GM23338 (cell line): ENCODE measurements around the gene DENR. TPM values are rescaled to one million over a fixed set of nuclear protein-coding genes. Genes with fewer than 3 reads are reported as not detected.

Experiments
- polyA plus RNA-seq: library from polyadenylated mRNA; unstranded; fragments of >200 nt; fragmentation: Nextera tagmentation; extraction: Ambion mirVana; gene quantifications from 2 replicates; pipeline ENCODE4 v1.2.1, GENCODE V29; 2016
- small RNA-seq: library from RNA; depleted of rRNA; stranded (forward); fragments of <200 nt; gene quantifications from one replicate; pipeline ENCODE3, GENCODE V24; 2014; ENCODE audit warnings: low replicate concordance
- total RNA-seq: library from RNA; depleted of rRNA; stranded (reverse); fragments of >200 nt; shearing (Covaris generic); gene quantifications from 2 replicates; pipeline ENCODE4 v1.2.3, GENCODE V29; 2014; rRNA removed

The DENR gene
- total and polyA plus RNA-seq, 2 experiments from 2014 or later: 55.2 to 130 TPM

Small RNA genes within 50 kb of the gene (small RNA-seq; reads per million reads assigned to genes)
- gene AC026333.2 (not detected), gene RF00019 (not detected)

Other genes with a start within 250 kb of the DENR start
- gene RSRC2, start 225.9 kb upstream of the DENR start, total RNA-seq: 55.4 and 76.3 TPM in 2 replicates
- 161 and 184 TPM in 2 replicates for gene RSRC2, start 225.9 kb upstream of the DENR start, polyA plus RNA-seq
- 85.2 and 98.0 TPM in 2 replicates for gene KNTC1, start 225.6 kb upstream of the DENR start, total RNA-seq
- gene KNTC1, start 225.6 kb upstream of the DENR start, polyA plus RNA-seq: 47.3 and 55.2 TPM in 2 replicates
- not detected in 2 replicates for gene HCAR2, start 49.5 kb upstream of the DENR start, total RNA-seq
- not detected in 2 replicates for gene HCAR2, start 49.5 kb upstream of the DENR start, polyA plus RNA-seq
- gene HCAR3, start 36.0 kb upstream of the DENR start, total RNA-seq: not detected in 2 replicates
- not detected in 2 replicates for gene HCAR3, start 36.0 kb upstream of the DENR start, polyA plus RNA-seq
- gene HCAR1, start 22.0 kb upstream of the DENR start, total RNA-seq: 0.17 TPM in 1 of 2 replicates, not detected in the other
- 0.07 TPM in 1 of 2 replicates, not detected in the other for gene HCAR1, start 22.0 kb upstream of the DENR start, polyA plus RNA-seq
- gene CCDC62, start 21.7 kb downstream of the DENR start, total RNA-seq: 0.16 and 0.31 TPM in 2 replicates
- 0.13 and 0.61 TPM in 2 replicates for gene CCDC62, start 21.7 kb downstream of the DENR start, polyA plus RNA-seq
- 19.9 and 22.1 TPM in 2 replicates for gene HIP1R, start 82.6 kb downstream of the DENR start, total RNA-seq
- 6.7 and 8.0 TPM in 2 replicates for gene HIP1R, start 82.6 kb downstream of the DENR start, polyA plus RNA-seq
- gene VPS37B, start 143.3 kb downstream of the DENR start, total RNA-seq: 10.4 and 10.9 TPM in 2 replicates
- gene VPS37B, start 143.3 kb downstream of the DENR start, polyA plus RNA-seq: 6.7 and 6.8 TPM in 2 replicates
- 7.0 and 7.7 TPM in 2 replicates for gene ABCB9, start 213.6 kb downstream of the DENR start, total RNA-seq
- 1.2 and 1.4 TPM in 2 replicates for gene ABCB9, start 213.6 kb downstream of the DENR start, polyA plus RNA-seq
- 11.6 and 16.1 TPM in 2 replicates for gene OGFOD2, start 222.4 kb downstream of the DENR start, total RNA-seq
- gene OGFOD2, start 222.4 kb downstream of the DENR start, polyA plus RNA-seq: 13.1 and 14.3 TPM in 2 replicates
- gene ARL6IP4, start 227.9 kb downstream of the DENR start, total RNA-seq: 68.7 and 85.5 TPM in 2 replicates
- gene ARL6IP4, start 227.9 kb downstream of the DENR start, polyA plus RNA-seq: 169 and 176 TPM in 2 replicates